Glomerular endothelial cell (primary cell): ENCODE measurements around the gene HNRNPA2B1. TPM values are rescaled to one million over a fixed set of nuclear protein-coding genes. Genes with fewer than 3 reads are reported as not detected.
"Not testable (repeated sequence)": the region's sequence is repeated elsewhere in the genome, so short reads cannot be mapped to it uniquely, and the experiment has no call there.

Source experiments
- DNase-seq: peaks from one replicate; pipeline ENCODE4 v3.0.0-alpha.2; 2011; ENCODE audit warnings: low read depth, low spot score; ENCODE audit errors: extremely low read depth
- total RNA-seq: library from RNA; depleted of rRNA; stranded (reverse); fragments of >200 nt; gene quantifications from 2 replicates; pipeline ENCODE4 v1.2.3, GENCODE V29; 2015

HNRNPA2B1 gene
- total RNA-seq, 1 donor from 2014 or later = 247 TPM

- DNase-seq = no peak
Observed at GRCh38 chr7:26198781-26199169, 1.8 kb downstream of the HNRNPA2B1 start.

DNA sequence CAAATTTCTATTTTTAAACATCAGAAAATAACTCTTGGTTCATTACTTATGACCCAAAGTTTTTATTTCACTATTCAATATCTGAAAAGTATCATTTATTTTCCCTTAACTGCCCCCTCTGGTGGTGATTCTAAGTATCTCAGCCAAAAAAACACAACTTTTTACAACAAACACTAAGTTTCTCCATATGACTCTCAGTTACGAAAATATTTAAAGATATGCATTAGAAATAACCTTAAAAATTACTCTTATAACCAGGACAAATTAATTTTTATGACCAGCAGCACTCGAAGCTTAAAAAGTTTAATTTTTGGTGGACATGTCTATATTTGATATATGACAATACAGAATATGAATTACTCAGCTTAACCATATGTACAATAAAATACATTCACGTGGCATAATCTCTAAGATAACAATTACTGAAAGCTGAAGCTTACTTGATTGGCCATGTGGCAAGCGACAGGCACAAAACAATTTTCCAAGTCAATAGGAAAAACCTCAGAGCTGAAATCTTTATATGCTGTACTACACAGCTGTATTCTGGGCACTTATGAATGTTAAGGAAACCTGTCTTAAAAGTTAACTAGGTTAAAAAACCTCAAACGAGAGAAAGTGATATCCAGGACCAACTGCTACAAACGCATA lies 2.3 kb downstream of the HNRNPA2B1 start:
- DNase-seq = no peak

DNA sequence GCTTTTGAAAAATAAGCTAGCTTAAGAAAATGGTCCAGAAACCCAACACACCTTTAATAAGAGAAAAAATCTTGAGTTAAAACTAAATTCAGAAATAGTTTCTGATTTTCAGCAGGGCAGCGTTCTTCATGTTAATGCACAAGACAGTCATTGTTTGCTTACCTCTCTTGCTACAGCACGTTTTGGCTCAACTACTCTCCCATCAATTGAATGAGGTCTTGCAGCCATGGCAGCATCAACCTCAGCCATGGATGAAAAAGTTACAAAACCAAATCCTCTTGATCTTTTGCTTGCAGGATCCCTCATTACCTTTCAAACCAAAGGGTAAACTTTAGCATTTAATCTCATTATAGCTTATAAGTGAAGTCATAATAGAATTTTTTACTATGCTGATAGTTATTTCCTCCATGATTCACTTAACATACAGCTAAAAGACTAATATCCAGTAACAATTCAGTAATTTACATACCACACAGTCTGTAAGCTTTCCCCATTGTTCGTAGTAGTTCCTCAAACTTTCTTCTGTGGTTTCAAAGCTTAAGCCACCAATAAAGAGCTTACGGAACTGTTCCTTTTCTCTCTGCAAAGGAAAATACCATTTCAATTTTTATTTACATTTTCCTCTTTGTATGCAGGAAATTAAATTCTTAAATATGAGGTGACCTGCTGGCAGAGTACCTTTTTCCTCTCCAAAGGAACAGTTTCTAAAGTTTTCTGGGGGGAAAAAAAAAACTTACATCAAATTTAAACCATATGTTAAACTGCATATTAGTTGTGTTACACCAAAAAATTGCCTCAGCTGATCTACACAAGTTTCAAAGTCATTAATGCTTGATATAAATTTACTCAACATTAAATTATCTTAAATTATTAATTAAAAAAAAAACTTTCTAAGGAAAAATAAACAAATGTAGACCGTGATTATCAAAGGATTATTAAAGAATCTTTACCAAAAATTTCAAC lies 3.1 kb downstream of the HNRNPA2B1 start:
- DNase-seq = no peak

DNA sequence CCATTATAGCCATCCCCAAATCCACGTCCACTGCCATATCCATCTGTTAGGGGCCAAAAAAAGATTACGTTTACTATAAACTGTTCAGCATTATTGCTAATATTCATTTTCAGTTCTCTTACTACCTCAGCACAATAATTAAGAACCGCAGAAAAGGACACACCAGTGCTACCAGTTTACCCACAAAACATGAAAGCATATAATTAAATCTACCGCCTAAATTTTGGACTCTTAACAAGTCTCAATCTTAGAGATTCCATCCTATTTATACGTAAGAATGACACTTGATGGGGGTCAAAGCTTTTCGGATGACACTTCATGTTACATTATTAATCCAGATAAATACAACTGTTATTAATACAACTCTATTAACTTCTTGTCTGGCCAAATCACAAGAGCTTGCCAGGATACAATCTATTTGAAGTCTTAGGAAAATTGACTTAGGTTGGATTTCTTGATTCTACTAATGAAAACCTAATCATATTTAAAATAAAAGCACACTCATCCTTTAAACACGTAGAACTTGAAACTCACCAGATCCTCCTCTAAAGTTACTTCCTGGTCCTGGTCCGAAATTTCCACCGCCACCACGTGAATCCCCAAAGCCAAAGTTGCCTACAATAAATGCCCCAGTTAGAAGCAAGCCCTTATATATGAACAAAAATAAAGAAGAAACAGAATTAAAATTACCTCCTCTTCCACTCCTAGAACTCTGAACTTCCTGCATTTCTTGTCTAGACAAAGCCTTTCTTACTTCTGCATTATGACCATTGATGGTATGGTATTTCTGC lies 4.5 kb downstream of the HNRNPA2B1 start:
- no peak for DNase-seq

DNA sequence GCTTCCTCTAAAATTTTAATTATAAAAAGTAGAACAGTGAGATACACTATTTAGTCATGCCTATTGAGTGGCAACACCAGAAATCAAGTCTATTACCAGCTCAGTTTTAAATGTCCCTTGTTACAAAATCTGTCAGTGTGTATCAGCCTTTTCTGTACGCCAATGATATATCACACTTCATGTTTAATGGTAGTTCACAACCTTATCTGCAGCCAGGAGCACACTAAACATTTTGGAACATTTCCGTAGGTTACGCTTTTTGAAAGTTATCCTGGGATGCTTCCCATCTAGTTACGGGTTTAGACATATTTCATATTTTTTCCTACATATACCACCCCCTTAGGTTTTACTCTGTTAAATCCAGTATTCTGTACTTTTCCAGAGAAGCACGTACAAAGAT lies 5.4 kb downstream of the HNRNPA2B1 start:
- DNase-seq = no peak

DNA sequence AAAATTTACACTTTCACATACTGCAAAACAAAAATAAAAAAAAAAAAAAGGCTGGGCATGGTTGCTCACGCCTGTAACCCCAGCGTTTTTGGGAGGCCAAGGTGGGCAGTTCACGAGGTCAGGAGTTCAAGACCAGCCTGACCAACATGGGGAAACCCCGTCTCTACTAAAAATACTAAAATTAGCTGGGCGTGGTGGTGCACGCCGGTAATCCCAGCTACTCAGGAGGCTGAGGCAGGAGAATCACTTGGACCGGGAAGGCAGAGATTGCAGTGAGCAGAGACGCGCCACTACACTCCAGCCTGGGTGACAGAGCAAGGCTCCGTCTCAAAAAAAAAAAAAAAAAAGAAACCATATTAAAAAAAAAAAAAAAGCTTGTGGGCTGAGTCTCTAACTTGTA lies 5.8 kb downstream of the HNRNPA2B1 start:
- not testable (repeated sequence) for DNase-seq

DNA sequence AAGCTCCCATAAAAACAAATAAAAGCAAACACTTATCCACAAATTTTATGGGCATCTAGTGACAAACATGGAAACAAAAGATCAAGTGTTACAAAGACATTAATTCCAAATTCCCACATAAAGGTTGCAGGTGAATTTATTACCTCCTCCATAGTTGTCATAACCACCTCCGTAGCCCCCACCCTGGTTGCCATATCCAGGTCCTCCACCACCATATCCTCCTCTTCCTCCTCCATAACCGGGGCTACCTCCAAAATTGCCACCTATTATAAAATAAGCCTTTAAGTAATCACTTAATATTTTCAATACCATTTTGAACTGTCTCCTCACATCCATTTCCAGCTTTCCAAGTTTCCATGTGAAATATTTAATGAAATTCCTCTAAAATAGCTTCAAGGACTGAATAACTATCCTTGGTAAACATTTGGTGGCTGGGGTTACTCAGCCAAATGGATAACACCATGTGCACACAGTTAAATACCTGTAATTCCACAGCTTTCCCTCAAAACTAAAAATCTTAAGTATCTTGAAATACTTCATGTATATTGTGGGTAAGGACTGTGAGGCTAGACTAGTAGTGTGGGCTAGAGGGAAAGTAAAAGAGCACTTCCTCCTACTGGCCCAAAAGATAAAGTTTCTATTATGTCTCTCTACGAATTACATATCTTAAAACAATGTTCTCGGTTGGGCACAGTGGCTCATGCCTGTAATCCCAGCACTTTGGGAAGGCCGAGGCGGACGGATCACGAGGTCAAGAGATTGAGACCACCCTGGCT lies 6.9 kb downstream of the HNRNPA2B1 start:
- no peak for DNase-seq

DNA sequence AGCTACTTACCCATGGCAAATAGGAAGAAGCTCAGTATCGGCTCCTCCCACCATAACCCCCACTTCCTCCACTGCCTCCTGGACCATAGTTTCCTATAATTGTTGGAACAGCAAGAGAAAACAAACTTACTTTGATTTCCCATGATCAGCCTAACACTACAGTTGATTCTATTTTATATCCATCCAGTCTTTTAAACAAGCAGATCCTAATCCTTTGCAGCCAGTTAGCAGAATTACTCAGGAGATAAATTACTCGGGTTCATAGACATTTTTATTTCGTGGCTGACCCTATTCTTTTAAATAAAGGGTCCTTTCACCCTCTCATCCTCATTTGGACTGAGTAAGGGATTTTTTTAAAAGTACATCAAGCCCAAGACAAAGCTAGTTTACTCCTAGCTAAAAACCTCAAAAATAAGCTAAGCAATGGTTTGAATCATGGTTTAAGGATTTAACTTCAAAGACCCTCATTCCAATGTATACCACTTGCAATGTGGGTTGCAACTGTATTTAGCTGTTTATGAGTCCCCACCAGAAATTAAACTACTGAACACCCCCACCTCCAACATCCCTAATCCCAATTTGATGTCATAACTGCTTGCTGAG lies 8.0 kb downstream of the HNRNPA2B1 start:
- no peak for DNase-seq

GRCh38 chr7:26191974-26192479 lies 8.5 kb downstream of the HNRNPA2B1 start:
- no peak for DNase-seq

DNA sequence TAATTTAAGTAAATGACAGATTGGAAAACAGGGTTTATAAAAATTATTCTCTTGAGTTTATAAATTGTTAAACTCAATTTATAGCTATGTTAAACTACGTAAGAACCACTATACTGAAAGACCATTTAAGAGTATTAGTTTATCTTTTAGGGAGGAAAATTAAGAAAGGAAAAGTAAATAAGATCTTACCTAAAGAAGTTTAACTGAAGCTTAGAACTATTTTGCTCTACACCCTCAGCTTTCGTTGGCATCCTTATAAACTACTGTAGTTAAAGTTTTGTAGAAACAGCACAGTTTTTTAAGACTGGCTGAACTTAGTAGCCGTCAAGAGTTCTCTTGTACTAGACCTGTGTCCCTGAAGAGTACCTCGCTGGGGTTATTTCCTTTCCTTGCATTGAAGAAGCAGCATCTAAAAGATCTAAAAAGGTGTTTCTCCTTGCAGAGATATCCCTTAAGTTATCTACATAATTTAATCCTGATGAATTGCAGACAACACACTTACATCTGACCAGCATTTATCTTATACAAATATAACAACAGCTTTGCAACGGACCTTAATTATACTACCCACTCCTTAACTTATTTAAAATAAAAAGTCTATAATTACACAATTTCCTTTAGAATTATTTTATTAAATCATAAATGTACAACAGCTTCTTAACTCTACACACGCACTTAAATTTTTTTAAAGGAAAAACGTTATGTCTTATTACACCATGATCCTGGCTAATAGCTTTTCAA lies 9.1 kb downstream of the HNRNPA2B1 start:
- no peak for DNase-seq

DNA sequence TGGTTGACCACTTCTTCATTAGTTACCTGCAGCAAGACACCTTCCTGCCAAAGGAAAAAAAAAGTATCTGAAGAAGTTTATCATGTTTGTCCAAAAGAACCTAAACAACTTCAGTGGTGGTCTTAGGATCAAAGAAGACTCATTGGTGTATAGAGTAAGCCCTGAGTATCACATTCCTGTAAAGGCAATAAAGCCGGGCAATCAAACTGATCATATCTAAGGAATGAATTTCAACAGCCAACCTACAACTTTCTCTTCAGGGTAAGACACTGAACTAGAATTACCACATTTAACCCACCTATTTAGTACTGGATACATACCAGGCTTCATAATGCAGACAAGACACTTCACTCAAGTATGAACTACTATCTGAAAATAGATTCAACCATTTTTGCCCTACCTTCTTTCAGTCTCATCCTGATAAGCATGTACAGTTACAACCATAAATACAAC lies 10.1 kb downstream of the HNRNPA2B1 start:
- DNase-seq = no peak

- no peak for DNase-seq
Observed at GRCh38 chr7:26189697-26190096, 10.8 kb downstream of the HNRNPA2B1 start.

DNA sequence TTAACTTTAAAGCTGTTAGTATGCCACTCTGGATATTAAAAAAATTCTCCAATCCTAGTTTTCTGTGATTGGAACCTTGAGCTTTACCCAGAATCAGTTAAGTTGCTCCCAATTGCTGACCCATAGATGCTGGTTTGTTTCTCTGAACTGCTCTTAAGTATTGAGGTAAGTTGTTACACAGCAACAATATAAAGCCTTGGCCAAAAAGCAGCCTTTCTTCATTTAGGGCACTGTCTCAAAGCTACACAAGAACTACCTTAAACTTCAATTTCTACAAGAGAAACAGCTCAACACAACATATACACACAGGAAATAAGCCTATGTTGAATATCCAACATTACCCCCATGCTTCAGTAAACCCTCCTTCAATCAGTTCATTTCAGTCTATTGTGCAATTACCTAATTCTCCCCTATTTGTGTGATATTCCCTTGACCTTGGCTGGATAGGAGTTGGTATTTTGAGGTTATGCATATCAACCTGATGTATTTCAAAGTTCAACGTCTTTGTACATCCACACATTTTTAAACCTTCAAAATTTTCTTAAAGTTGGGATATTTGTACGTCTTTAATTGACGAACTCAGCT lies 11.5 kb downstream of the HNRNPA2B1 start:
- no peak for DNase-seq

GRCh38 chr7:26188206-26188956 lies 12.2 kb downstream of the HNRNPA2B1 start:
- no peak for DNase-seq

- no peak for DNase-seq
Observed at GRCh38 chr7:26187380-26188205, 13.0 kb downstream of the HNRNPA2B1 start.

- no peak for DNase-seq
Observed at GRCh38 chr7:26186364-26187311, 13.9 kb downstream of the HNRNPA2B1 start.
